RWPE1 (cell line): Measurements from ENCODE around the gene CBLN3.
"Not testable (repeated sequence)": the region's sequence is repeated elsewhere in the genome, so short reads cannot be mapped to it uniquely, and the experiment has no call there.

Experiments used
- CTCF ChIA-PET: fragments of 350-600 bp; sonication (Branson Sonifier 250); formaldehyde crosslinking; extraction: SDS; loops from one replicate; lab custom pipeline; 2021; lab: Yijun Ruan, JAX
- POLR2A ChIA-PET: fragments of 400-600 bp; formaldehyde crosslinking; extraction: SDS; loops from one replicate; lab custom pipeline; 2020; ENCODE audit warnings: antibody characterized with exemption; ENCODE audit not compliant: low non-redundant PET; lab: Yijun Ruan, JAX
- DNase-seq: peaks from one replicate; pipeline ENCODE4 v3.0.0; 2012; ENCODE audit warnings: low spot score
- H3K27ac ChIP-seq: fragments of 450-650 bp; 2 replicates; pipeline ENCODE4 v1.5.1; 2017
- CTCF ChIP-seq: fragments of 450-650 bp; conservative IDR thresholded peaks from 2 replicates; pipeline ENCODE4 v1.5.1; 2017; ENCODE audit warnings: low read depth, mild to moderate bottlenecking

The CBLN3 gene

GRCh38 chr14:24463884-24464785 is 34.7 kb upstream of the CBLN3 start:
- H3K27ac ChIP-seq: no peak overlapping the region
- ChIA-PET CTCF (interaction anchor here (0.6 kb wide), 1 partner anchor 137 kb away, joined by 4 read pairs; no protein-coding TSS in a partner anchor), POLR2A (no interaction called here)
- TF ChIP-seq CTCF: no peak
- no peak for DNase-seq

GRCh38 chr14:24463017-24463883 is 33.8 kb upstream of the CBLN3 start:
- CTCF ChIA-PET: no interaction called here
- no peak for TF ChIP-seq CTCF
- DNase-seq: no peak
- POLR2A ChIA-PET: no interaction called here
- H3K27ac ChIP-seq: no peak overlapping the region

DNA sequence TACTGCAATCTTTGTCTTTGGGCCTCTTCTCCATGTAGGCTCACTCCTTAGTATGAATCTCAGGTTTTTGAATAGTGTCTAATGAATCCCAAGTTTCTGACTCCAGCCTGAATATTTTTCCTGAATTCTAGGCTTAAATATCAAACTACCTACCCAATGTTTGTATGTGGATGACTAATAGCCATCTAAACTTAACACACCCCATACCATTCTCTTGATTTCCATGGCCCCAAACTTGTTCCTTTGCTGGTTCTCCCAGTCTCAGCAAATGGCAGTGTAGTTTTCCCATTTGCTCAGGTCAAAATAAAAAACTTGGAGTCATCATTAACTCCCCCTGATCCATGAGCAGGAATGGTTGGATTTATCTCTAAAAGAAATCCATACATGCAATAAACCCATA is 31.9 kb upstream of the CBLN3 start:
- TF ChIP-seq CTCF: no peak
- ChIA-PET CTCF (no interaction called here), POLR2A (no interaction called here)
- DNase-seq: no peak
- H3K27ac ChIP-seq: no peak overlapping the region

GRCh38 chr14:24459331-24459730 is 29.9 kb upstream of the CBLN3 start:
- DNase-seq: no peak
- ChIA-PET POLR2A (no interaction called here), CTCF (interaction anchor here (0.6 kb wide), 1 partner anchor 67 kb away, joined by 3 read pairs; no protein-coding TSS in a partner anchor)
- H3K27ac ChIP-seq: no peak overlapping the region
- no peak for TF ChIP-seq CTCF

GRCh38 chr14:24458736-24459135 is 29.3 kb upstream of the CBLN3 start:
- DNase-seq: no peak
- no peak overlapping the region for H3K27ac ChIP-seq
- no peak for TF ChIP-seq CTCF
- ChIA-PET CTCF (no interaction called here), POLR2A (no interaction called here)

DNA sequence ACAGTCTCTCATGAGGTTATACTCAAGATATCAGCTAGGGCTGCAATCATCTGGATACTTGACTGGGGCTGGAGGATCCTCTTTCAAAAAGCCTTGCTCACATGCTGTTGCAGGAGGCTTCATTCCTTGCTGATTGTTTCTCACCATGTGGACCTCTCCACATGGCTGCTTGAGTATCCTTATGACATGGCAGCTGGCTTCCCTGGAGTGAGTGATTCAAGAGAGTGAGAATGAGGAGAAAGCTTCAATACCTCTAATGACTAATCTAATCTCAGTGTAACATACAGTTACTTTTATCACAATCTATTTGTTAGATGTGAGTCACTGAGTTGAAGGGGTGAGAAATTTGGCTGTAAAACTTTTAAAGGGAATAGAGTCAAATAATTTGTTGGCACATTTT is 27.5 kb upstream of the CBLN3 start:
- POLR2A ChIA-PET: no interaction called here
- TF ChIP-seq CTCF: no peak
- DNase-seq: no peak
- CTCF ChIA-PET: no interaction called here
- no peak overlapping the region for H3K27ac ChIP-seq

GRCh38 chr14:24450828-24451227 is 21.4 kb upstream of the CBLN3 start:
- H3K27ac ChIP-seq, CTCF ChIA-PET, POLR2A ChIA-PET, DNase-seq: not testable (repeated sequence)
